Esophagus squamous epithelium (tissue), 4 donors: ENCODE results near the gene CDK6.

Source experiments
- POLR2A ChIP-seq, 4 donors: fragments of 450-650 bp; IDR thresholded peaks; one replicate each; pipeline ENCODE4 v1.6.1; 2017; ENCODE audit warnings: antibody characterized with exemption in 4 of 4, mild to moderate bottlenecking in 4 of 4, moderate library complexity in 3 of 4
- TF ChIP-seq, protein P1 (sequence below), 6 experiments: fragments of 450-650 bp in 4 of 6; fragments of 200-600 bp in 2 of 6; sonication (generic) in 2 of 6; IDR thresholded peaks; one replicate each; pipeline ENCODE4 v1.5.1; 2016 to 2019; ENCODE audit warnings: antibody characterized with exemption in 6 of 6, mild to moderate bottlenecking in 4 of 6, moderate library complexity in 4 of 6

DNA sequence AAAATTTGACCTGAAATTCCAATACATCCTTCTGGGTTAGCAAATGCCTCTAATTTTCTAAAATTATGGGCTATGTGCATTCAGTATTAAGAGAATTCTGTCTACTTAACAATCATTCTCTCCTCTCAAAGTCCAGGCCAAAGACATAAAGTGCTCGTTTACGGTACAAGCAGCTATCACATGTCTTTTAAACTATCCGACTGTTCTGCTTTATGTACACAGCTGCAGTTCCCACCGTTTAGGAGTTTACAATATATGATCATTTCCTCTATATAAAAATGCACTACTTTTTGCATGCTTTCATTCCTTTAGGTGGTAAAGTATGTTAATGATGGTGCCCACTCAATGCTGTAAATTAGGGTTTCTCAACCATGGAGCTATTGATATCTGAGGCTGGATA, 34.0 kb downstream of the CDK6 start:
- no peak for TF ChIP-seq POLR2A (IDR thresholded peaks at IDR 0.05)
- TF ChIP-seq, protein P1, sequence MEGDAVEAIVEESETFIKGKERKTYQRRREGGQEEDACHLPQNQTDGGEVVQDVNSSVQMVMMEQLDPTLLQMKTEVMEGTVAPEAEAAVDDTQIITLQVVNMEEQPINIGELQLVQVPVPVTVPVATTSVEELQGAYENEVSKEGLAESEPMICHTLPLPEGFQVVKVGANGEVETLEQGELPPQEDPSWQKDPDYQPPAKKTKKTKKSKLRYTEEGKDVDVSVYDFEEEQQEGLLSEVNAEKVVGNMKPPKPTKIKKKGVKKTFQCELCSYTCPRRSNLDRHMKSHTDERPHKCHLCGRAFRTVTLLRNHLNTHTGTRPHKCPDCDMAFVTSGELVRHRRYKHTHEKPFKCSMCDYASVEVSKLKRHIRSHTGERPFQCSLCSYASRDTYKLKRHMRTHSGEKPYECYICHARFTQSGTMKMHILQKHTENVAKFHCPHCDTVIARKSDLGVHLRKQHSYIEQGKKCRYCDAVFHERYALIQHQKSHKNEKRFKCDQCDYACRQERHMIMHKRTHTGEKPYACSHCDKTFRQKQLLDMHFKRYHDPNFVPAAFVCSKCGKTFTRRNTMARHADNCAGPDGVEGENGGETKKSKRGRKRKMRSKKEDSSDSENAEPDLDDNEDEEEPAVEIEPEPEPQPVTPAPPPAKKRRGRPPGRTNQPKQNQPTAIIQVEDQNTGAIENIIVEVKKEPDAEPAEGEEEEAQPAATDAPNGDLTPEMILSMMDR (IDR thresholded peaks at IDR 0.05): no peak
